Fibroblast of the conjunctiva (primary cell): ENCODE results near the gene KCND2.
A peak's percentile ranks its signal among the peaks of the same experiment; 100 is the strongest.

Source experiments
- DNase-seq: peaks from one replicate; pipeline ENCODE4 v3.0.0-alpha.2; 2010; ENCODE audit warnings: low read depth

The KCND2 gene

GRCh38 chr7:120703585-120704240 lies 430.7 kb downstream of the KCND2 start:
- no peak for DNase-seq

DNA sequence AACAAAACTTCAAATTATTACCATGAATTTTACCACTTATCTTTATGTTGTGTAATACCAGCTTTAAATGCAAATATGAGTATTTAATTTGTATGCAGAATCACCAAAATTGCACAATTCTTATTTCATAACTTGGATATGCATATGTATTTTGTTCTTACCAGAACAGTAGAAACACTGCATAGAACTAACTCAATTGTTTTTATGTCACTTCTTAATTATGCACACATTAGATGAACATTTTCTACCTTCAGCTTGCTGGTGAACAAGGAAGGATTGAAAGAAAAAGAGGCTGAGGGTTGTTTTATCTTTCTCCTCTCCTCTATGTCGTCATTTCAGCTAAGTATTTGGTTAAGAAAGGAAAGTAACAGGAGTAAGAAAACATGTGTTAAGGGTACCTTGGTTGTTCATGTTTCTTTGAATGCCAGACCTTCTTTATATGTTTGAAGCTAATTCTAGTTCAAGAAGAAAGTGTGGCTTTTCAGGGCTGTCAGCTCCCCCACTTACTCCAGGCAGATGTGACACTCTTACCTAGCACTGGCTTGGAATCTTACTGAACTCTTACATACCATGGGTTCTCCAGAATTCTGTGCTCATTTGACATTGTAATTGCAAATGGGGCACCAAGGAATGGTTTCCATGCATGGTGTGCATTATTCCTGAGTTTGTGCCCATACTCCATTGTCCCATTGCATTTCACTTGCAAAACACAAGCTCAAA lies 436.4 kb downstream of the KCND2 start:
- no peak for DNase-seq

DNA sequence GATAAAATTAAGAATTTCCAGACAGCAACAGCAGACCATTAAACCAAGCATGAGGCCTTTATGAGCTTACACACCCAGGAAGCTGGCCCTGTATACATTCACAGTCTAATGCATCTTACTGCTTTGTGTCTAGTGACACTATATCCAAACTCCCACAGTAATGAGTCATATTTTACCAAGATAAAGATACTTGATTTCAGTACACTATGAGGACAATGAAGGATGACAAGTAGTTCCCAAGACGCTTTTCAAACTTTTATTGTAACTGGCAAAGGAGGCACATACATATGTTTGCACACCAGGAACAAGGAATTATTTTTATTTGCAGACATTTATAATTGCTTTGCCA lies 437.0 kb downstream of the KCND2 start:
- no peak for DNase-seq

- DNase-seq: no peak
Measured at GRCh38 chr7:120714945-120715344, 442.0 kb downstream of the KCND2 start.

GRCh38 chr7:120716307-120716706 lies 443.3 kb downstream of the KCND2 start:
- DNase-seq: no peak

DNA sequence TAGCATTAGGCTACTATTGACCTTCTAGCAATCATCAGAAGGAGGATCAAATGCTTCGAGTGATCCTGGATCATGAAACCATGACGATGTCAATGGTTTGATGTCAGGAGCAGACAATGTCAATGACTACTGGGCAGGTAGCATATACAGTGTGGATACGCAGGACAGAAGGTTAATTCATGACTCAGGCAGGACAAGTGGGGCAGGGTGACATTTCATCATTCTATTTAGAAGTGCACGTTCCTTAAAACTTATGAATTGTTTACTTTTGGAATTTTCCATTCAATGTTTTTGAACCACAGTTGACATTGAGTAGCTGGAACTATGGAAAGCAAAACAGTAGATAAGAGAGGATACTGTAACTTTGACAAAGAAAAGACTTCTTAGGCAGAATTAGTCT lies 444.2 kb downstream of the KCND2 start:
- no peak for DNase-seq

- no peak for DNase-seq
Measured at GRCh38 chr7:120718361-120718760, 445.4 kb downstream of the KCND2 start.

DNA sequence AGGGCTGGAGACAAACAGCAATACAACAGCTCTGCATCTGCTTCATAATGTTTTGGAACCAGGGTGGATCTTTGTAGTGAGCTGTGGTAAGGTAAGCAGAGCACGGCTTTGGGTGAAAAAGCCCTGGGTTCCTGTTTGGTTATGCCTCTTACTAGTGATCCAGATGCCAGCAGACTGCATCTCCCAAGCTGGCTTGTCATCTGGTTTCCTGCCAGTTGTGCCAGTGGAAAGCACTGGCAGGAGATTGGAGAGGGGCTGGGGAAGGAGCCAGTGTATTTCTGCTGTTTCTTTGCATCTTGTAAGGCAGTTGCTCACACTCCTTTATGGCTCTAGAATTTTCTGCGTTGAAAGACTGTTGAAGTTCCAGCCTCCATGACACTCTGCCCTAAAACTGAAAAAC lies 447.3 kb downstream of the KCND2 start:
- no peak for DNase-seq

DNA sequence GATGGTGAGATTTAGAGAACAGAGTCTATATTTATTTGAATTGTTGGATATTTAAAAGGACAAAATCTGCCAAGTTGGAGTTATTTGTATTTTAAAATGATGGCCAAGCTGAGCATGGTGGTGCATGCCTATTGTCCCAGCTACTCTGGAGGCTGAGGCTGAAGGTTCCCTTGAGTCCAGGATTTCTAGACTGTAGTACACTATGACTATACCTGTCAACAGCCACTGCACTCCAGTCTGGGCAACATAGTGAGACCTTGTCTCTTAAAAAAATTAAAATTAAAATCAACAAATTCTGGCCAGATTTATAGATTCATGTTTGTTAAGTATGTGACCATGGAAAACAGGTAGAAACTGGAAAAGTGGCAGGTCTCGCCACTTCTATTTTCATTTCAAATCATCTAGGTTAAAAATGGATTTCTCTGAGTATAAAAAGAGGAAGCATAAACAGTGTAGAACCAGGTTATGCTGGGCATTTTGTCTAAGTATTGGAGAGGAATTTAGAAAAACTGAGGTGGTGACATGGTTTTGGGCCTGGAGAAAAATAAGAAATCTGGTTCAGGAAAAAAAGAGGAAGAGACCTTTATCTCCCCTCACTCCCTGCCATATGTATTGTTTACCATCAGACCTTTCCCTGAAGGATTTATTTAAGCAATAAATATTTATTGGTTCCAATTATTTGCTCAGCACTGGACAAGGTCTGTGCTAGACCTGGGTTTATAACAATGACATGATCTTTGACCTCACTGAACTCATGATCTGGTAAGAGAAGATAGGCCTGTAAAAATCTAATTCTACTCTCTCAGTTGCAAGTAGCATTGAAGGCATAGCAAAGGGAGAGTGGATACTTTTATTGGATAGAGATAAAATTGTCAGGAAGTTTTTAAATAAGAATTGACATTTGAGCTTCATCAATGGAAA lies 450.8 kb downstream of the KCND2 start:
- DNase-seq: no peak

- no peak for DNase-seq
Measured at GRCh38 chr7:120724448-120724847, 451.5 kb downstream of the KCND2 start.

DNA sequence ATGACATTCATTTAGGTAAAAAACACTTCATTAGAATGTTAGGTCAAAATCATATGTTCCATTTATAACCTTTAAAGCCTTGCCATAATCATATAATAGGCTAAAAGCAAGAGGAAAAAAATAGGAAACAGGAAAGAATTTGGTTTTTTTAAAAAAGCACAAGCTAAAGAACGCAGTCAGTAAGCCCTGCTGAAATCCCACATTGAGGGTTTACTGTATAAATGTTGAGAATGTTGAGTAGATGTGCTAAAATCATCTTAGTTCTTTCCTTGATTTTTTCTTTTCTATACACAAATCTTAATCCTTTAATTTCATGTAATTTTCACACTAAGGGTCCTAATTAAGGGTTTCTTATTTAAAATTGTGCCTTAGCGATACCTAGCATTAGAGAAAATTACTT lies 452.0 kb downstream of the KCND2 start:
- no peak for DNase-seq

- DNase-seq: peak; percentile 29
Measured at GRCh38 chr7:120725376-120726039, 452.5 kb downstream of the KCND2 start.

DNA sequence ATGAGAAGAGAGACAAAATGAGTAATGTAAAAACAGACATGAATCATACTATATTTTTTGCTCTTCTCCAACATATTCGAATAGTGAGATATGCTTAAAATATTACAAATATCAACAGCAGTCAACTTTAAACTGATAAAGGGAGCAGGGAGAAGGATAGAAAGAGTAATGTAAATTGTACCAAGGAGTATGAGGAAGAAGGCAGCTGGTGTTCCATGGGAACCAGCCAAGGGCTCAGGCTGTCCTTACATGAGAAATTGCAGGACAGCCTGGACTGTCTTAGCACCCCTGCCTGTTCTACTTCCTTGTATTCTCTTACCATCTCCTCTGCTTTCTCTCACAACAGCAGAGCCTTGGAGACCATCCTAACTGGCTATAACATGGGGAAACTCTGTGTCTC lies 456.3 kb downstream of the KCND2 start:
- no peak for DNase-seq

DNA sequence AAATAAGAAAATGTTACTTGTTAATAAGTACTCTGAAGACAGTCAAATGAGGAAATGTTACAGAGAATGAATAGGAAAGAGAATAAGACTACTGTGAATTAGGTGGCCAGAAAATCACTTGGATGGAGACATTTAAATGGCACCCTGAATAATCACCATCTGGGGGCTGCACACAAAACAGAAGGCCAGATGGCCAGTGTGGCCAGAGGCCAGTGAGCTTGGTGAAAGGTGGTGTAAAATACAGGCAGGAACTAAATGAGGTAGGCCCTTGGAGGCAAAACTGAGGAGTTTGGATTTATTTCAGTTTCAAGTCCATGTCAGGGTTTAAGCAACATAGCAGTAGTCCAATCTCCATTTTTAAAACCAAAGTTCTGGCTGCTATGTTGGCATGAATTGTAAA lies 458.3 kb downstream of the KCND2 start:
- DNase-seq: no peak

- no peak for DNase-seq
Measured at GRCh38 chr7:120732256-120732655, 459.3 kb downstream of the KCND2 start.

DNA sequence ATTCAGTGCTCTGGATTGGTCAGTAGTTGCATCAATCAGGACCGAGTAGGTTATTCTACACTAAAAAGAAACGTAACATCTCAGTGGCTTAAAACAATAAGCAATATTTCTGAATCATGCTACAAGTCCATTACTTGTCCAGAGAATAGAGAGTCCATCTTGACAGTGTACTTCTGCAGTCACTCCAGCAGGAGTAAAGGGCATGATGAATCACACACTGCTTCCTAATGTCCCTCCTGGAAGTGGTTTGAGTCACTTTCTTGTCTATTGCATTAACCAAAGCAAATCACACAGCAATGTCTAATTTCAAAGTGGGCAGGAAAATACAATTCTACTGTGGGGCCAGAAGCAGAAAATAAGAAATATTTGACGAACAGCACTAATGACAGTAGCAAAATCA lies 460.2 kb downstream of the KCND2 start:
- DNase-seq: peak; percentile 65

DNA sequence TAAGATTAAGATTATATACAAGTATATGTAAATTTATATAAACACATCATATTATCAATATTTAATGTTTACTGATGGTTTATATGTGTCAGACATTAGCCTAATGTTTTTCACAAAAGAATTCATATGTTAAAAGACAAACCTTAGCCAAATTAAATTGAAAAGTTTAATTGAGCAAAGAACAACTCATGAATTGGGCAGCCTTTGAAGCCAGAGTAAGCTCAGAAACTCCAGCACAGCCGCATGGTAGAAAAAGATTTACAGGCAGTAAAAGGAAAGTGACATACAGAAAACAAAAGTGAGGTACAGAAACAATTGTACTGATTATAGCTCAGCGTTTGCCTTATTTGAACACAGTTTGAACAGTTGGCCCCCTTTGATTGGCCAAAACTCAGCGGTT lies 460.9 kb downstream of the KCND2 start:
- no peak for DNase-seq

GRCh38 chr7:120735791-120736190 lies 462.8 kb downstream of the KCND2 start:
- DNase-seq: peak; percentile 21

DNA sequence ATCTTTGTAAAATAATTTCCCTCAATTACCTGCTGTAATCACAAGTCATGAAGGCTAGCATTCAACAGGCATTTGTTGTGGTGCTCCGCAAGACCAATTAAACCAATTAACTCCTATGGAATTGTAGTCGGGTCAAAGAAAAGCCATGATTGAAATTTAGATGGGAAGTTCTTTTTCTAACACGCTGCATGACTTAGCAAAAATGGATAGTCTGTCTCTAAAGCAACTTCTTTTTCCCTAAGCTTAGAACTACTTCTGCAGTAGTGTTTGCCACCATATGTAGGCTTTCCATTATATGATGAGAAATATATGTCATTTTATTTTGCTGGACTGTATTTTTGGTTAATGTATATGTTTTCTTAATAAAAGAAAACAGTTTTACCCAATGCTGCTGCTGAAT lies 465.8 kb downstream of the KCND2 start:
- no peak for DNase-seq

DNA sequence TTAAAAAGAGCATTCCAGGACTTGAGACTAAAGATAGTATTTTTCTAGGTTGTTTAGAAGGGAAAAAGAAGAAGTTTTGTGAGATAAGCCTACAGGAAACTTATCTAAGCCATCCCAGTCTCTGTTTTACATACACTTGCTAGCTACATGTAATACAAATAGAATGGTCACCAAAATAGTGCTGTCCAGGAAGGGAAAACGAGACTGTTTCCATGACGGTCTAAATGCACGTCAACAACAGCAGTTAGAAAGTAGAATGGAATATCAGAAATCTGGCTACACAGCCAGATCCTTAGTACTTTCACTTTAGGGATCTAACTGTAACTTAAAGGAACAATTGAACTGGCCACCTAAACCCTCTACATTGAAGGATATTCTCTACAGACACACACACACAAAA lies 467.4 kb downstream of the KCND2 start:
- DNase-seq: peak; percentile 17

GRCh38 chr7:120741371-120742042 lies 468.5 kb downstream of the KCND2 start:
- DNase-seq: no peak

GRCh38 chr7:120742372-120742771 lies 469.4 kb downstream of the KCND2 start:
- DNase-seq: no peak
